Lower leg skin (tissue), 3 donors: Measurements from ENCODE around the gene COASY.

Experiments
- CTCF ChIP-seq, 3 donors: fragments of 450-650 bp; IDR thresholded peaks; one replicate each; pipeline ENCODE4 v1.5.1; 2016; ENCODE audit warnings: antibody characterized with exemption in 3 of 3, mild to moderate bottlenecking in 3 of 3, moderate library complexity in 2 of 3
- POLR2A ChIP-seq, 2 donors: fragments of 450-650 bp; IDR thresholded peaks; one replicate each; pipeline ENCODE4 v1.6.1; 2016 to 2017; ENCODE audit warnings: antibody characterized with exemption in 2 of 2, mild to moderate bottlenecking in 1 of 2, moderate library complexity in 1 of 2

GRCh38 chr17:42574463-42574862 is 12.5 kb downstream of the COASY start:
- TF ChIP-seq CTCF (IDR thresholded peaks at IDR 0.05) (no peak), POLR2A (IDR thresholded peaks at IDR 0.05) (no peak)
